Measurements from ENCODE around the gene PPP3R1.
A peak's percentile ranks its signal among the peaks of the same experiment; 100 is the strongest.

- no peak for TF ChIP-seq CREB1 (CRISPR knock-in tag; IDR thresholded peaks at IDR 0.05; ENCODE audit: low read depth)
- no peak for TF ChIP-seq REST (IDR thresholded peaks at IDR 0.05; ENCODE audit: unreplicated experiment)
- peak in 1 of 2 experiments; percentile 41; a peak in 3 of 4 replicates for TF ChIP-seq CTCF (conservative IDR thresholded peaks at IDR 0.05; ENCODE audit: low read depth in 2 of 2)
- TF ChIP-seq ZNF462 (CRISPR knock-in tag; IDR thresholded peaks at IDR 0.05), result no peak
- no peak for TF ChIP-seq EZH2 (IDR thresholded peaks at IDR 0.05; ENCODE audit: low read depth, unreplicated experiment)
- no peak for TF ChIP-seq JUNB (IDR thresholded peaks at IDR 0.05; ENCODE audit: unreplicated experiment)
- TF ChIP-seq NANOG (IDR thresholded peaks at IDR 0.05; ENCODE audit: borderline replicate concordance), result no peak
- no peak for TF ChIP-seq EZH2phosphoT487 (IDR thresholded peaks at IDR 0.05; ENCODE audit: unreplicated experiment)
- no peak for TF ChIP-seq ZNF114 (CRISPR knock-in tag; IDR thresholded peaks at IDR 0.05)
- TF ChIP-seq POLR2AphosphoS5 (IDR thresholded peaks at IDR 0.05; ENCODE audit: low read depth), result no peak
These were observed 7.9 kb downstream of the PPP3R1 start for GRCh38 chr2:68244456-68244855.
